Keratinocyte (primary cell): ENCODE results near the gene NDUFS8.

ENCODE experiments used
- EZH2 ChIP-seq: IDR thresholded peaks from one replicate; pipeline ENCODE4 v1.6.1; 2012; ENCODE audit warnings: inconsistent platforms, mild to moderate bottlenecking, low read length, moderate library complexity
- TF ChIP-seq, protein P1 (sequence below), 3 experiments: IDR thresholded peaks in 1 of 3; conservative IDR thresholded peaks in 1 of 3; optimal IDR thresholded peaks in 1 of 3; 2 replicates in 2 of 3; 3 replicates in 1 of 3; pipeline versions ENCODE3 to v1.5.1; 2011; ENCODE audit warnings: low read length in 3 of 3, mild to moderate bottlenecking in 3 of 3, moderate library complexity in 2 of 3, control low read depth in 1 of 3, inconsistent platforms in 1 of 3; ENCODE audit not compliant: insufficient read depth in 2 of 3; ENCODE audit errors: extremely low read depth in 1 of 3

DNA sequence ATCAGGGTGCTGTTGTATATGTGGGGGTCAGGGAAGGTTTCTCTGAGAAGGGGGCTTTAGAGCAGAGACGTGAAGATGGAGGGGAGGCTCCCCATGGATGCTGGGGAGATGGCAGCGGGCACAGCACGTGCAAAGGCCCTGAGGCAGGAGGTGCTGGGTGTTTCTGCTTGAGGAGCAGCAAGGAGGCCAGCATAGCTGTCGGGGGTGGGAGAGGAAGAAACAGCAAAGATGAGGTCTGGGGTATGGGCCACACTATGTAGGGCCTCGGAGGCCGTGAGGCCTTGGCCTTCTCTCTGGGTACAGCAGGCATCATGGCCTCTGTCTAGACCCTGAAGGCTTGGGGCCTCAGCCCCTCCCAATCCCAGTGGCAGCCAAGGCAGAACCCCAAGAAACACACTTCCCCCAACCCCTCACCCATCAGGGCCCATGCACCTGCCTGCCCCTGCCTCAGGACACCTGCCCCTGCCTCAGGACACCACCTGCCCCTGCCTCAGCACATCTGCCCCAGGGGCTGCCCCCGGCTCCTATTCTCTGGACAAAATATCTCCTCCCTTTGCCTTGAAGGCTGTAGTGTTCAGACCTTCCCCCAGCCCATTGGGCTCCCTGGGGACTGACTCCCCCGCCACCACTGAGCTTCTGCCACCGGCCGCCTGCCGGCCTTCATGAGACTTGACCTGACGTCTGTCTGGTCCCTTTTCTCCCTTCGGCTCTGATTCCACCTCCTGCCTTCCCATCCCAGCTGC is 14.1 kb upstream of the NDUFS8 start:
- no peak for TF ChIP-seq EZH2
- TF ChIP-seq, protein P1, sequence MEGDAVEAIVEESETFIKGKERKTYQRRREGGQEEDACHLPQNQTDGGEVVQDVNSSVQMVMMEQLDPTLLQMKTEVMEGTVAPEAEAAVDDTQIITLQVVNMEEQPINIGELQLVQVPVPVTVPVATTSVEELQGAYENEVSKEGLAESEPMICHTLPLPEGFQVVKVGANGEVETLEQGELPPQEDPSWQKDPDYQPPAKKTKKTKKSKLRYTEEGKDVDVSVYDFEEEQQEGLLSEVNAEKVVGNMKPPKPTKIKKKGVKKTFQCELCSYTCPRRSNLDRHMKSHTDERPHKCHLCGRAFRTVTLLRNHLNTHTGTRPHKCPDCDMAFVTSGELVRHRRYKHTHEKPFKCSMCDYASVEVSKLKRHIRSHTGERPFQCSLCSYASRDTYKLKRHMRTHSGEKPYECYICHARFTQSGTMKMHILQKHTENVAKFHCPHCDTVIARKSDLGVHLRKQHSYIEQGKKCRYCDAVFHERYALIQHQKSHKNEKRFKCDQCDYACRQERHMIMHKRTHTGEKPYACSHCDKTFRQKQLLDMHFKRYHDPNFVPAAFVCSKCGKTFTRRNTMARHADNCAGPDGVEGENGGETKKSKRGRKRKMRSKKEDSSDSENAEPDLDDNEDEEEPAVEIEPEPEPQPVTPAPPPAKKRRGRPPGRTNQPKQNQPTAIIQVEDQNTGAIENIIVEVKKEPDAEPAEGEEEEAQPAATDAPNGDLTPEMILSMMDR (optimal IDR thresholded peaks at IDR 0.05 in 1 of 3, IDR thresholded peaks at IDR 0.05 in 1 of 3, conservative IDR thresholded peaks at IDR 0.05 in 1 of 3; ENCODE audit: extremely low read depth in 1 of 3, insufficient read depth in 2 of 3, low read length in 3 of 3), result no peak
